HG03439 (cell line): Measurements from ENCODE around the gene DMD.
"Not testable (repeated sequence)": the region's sequence is repeated elsewhere in the genome, so short reads cannot be mapped to it uniquely, and the experiment has no call there.

Experiments used
- ATAC-seq: cut with Tn5 transposase; IDR thresholded peaks from one replicate; pipeline ENCODE4 v1.9.1; 2021; ENCODE audit warnings: mild to moderate bottlenecking, moderate library complexity; ENCODE audit not compliant: unreplicated experiment

DMD gene

DNA sequence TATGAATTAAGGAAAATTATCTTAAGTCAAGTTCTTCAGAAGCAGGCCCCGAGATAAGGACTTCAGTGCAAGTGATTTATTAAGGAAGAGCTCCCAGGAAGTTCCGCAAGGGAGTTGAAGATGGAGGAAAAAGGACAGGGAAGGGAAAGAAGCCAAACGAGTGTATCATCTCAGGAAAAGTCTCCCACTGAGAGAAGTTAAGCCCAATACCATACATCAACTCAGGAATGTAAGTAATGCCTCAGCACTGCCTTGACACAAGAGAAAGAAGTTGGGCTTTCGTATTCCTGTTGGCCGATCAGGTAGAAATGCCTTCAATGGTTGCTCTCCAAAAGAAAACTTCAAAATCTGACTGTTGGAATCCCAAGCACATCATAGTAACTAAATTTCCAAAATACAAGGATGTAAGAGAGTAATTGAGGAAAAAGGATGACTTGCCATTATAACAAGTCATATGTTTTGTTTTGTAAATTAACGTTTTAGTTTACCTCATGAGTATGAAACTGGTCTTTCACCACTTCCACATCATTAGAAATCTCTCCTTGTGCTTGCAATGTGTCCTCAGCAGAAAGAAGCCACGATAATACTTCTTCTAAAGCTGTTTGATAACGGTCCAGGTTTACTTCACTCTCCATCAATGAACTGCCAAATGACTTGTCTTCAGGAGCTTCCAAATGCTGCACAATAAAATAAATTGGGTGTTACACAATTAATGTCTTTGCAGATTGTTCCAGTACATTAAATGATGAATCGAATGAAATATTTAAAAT, 566.7 kb downstream of the DMD start:
- no peak for ATAC-seq

DNA sequence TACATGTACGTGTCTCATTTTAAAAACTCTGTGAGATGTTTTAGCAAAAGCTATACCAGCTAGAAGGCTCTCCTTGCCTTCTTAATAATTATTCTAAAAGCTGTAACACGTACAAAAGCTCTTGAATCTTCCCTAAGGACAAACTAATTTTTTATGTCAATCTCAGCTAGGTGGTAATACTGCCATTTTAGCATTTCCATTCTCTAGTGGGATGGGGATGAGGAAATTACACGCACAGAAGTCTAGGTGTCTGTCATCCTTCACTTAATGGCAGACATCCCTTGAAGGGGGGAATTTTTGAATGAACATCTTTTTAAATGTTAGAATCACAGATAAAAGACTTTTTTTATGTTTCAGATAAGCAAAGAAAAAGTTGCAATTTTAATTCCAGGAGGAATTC, 569.1 kb downstream of the DMD start:
- ATAC-seq, result no peak

DNA sequence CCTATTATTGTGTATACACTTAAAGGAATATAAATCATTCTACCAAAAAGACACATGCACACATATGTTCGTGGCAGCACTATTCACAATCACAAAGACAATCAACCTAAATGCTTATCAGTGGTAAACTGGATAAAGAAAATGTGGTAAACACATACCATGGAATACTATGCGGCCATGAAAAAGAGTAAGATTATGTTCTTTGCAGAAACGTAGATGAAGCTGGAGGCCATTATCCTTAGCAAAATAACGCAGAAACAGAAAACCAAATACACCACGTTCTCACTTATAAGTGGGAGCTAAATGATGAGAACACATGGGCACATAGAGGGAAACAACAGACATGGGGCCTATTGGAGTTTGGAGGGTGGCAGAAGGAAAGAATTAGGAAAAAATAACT, 593.2 kb downstream of the DMD start:
- no peak for ATAC-seq

DNA sequence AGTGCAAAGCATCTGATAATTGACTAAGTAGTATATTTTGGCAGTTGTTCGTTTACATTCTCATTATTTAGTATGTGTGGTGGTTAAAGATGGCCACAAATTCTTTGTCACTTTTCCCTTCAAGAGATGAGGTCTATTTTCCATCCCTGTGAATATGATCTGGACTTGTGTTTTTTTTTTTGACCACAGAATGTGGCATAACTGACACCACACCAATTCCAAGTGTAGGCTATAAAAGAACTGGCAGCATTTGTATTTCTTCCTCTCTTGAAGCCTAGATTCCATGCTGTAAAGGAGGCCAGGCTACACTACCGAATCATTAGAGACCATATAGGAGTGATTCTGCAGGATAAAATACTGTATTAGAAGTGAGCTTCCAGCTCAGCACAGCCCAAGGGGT, 596.6 kb downstream of the DMD start:
- no peak for ATAC-seq

DNA sequence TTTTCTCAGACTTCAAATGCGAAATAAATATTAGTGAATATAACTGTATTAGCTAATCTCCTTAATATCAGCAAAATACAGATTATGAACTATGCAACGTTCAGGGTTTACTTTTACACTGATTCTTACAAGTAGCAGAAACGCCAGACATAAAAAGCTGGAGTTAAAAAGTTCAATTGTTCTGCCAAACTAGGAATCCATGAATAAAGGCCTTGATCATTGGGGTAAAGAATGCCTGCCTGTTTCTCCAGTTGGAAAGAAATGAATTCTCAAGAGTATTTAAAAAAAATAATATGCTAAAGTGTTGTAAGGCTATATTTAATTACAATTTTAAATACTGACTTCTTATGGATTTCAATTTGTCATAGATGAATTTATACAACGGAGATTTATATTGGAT, 612.2 kb downstream of the DMD start:
- ATAC-seq, result no peak

DNA sequence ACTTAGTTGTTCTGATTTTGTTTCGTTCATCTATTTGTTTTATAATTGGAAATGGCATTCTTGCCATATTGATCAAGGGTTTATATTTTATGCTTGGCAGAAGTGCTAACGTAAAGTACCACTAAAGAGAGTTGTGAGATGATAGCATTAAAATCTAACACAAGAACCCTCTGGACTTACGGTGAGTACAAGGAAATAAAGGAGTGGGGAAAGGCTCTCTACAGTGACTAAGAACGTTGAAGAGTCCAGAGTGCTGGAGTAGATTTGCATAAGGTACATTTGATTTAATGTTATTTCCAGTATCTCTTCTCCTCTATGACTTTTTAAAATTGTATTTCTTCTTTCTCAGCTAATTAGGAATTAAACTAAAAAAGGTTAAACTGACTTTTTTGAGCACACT, 612.6 kb downstream of the DMD start:
- no peak for ATAC-seq

GRCh38 chrX:32597777-32598176, 613.6 kb downstream of the DMD start:
- no peak for ATAC-seq

- no peak for ATAC-seq
Observed at GRCh38 chrX:32592786-32593185, 618.6 kb downstream of the DMD start.

DNA sequence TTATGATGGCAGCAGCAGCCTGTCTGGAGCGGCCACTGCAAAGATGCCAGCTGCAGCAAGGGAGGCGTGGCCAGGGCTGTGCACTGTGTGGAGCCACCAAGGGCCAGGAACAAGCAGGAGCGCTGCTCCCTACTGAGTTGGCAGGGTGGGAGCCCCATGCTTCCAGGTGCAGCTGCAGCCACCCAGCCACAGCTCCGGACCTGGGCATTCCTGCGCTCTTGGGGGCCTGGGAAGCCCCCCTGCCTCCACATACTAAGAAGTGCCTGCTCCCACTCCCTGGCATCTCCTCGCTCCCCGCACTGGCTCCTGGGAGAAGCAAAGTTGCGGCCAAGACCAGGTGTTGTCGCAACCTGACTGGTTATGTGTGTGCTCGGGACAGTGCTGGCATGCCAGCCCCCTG, 619.8 kb downstream of the DMD start:
- ATAC-seq, result no peak

GRCh38 chrX:32582729-32583128, 628.6 kb downstream of the DMD start:
- ATAC-seq, result no peak

- ATAC-seq, result no peak
Observed at GRCh38 chrX:32576885-32577284, 634.5 kb downstream of the DMD start.

DNA sequence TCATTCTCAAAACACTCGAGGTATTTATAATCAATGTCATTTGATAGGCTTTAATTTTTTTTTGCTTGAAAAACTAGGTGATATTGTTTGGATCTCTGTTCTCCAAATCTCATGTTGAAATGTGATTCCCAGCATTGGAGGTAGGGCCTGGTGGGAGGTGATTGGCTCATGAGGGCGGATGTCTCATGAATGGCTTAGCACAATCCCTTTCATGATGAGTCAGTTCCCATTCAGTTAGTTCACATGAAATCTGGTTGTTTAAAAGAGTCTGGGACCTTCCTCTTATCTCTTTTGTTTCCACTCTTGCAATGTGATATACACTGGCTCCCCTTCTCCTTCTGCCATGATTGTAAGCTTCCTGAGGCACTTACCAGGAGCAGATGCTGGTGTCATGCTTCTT, 638.7 kb downstream of the DMD start:
- no peak for ATAC-seq

DNA sequence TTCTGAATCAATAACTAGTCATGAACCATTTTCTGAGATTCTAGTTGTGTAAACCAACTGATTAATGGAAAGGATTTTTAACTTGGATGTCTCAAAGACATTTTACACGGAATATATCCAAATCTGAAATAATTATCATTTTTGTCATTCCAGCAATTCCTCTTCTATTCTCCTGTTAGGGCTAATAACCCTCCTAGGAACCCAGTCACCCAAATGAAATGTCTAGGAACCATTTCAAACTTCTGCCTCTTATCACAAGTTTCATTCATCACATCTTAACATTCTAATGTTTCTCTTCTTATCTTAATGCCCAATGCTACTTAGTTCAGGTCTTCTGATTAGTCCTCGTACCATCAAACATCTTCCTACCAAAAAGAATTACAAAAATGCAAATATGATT, 639.8 kb downstream of the DMD start:
- no peak for ATAC-seq

- no peak for ATAC-seq
Observed at GRCh38 chrX:32562261-32562660, 649.1 kb downstream of the DMD start.

GRCh38 chrX:32545101-32545500, 666.2 kb downstream of the DMD start:
- no peak for ATAC-seq

GRCh38 chrX:32538554-32538953, 672.8 kb downstream of the DMD start:
- no peak for ATAC-seq

GRCh38 chrX:32533848-32534247, 677.5 kb downstream of the DMD start:
- ATAC-seq, result no peak

DNA sequence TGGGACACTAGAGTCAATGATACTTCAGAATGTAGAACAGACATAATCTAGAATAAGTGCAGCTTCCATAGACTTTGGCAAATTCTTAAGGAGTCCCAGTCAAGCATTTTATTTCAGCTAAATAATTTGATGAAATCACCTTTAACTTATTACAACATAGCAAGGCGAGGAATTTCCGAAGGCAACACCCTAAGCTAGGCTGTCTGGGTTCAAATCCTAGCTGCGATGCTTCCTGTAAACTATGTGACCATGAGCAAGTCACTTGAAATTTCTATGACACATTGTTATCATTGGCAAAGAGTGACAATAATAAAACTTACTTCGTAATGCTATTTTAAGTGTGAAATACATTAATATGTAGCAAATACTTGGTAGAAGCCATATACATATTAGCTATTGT, 679.1 kb downstream of the DMD start:
- ATAC-seq, result no peak

- no peak for ATAC-seq
Observed at GRCh38 chrX:32530802-32531403, 680.4 kb downstream of the DMD start.

- not testable (repeated sequence) for ATAC-seq
Observed at GRCh38 chrX:32528451-32528850, 682.9 kb downstream of the DMD start.

GRCh38 chrX:32525234-32525633, 686.1 kb downstream of the DMD start:
- no peak for ATAC-seq

GRCh38 chrX:32524385-32524784, 687.0 kb downstream of the DMD start:
- ATAC-seq, result no peak

DNA sequence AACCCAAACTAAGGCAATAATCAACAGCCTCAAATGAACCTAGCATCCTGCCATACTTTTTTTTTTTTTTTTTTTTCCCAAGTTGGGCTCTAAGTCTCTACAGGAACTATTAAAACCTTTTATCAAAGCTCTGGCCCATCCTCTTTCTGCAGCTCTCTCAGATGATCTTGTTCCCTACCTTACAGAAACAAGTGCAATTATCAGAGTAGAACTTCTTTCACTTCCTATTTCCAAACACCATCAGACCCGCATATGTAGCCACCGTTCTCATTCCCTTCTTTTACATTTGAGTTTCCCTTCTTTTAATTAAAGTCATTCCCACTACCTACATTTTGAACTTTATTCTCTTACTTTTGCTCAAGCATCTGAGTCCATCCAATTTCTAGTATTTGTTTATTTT, 690.6 kb downstream of the DMD start:
- no peak for ATAC-seq
